ENCODE results near the gene GPR87.

GPR87 gene

DNA sequence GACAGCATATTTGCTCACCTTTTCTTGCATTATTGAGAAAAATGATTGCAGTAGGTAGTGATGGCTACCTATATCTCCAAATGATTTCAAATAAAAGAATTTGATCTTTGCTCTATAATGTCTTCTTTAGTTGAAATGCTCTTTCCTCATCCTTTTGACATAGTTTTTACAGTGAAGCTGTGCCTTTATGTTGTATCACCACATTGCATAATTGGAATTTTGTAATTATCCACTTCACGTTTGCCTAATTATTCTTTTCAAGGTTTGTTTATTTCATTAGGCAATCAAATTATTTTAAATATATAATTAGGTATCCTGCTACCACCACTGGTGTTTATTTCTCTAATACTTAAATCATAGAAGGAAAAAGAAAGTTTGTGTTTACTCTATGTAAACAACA lies 34.0 kb upstream of the GPR87 start:
- DNase-seq (ENCODE audit: low read depth), result no peak
- TF ChIP-seq, protein P1, sequence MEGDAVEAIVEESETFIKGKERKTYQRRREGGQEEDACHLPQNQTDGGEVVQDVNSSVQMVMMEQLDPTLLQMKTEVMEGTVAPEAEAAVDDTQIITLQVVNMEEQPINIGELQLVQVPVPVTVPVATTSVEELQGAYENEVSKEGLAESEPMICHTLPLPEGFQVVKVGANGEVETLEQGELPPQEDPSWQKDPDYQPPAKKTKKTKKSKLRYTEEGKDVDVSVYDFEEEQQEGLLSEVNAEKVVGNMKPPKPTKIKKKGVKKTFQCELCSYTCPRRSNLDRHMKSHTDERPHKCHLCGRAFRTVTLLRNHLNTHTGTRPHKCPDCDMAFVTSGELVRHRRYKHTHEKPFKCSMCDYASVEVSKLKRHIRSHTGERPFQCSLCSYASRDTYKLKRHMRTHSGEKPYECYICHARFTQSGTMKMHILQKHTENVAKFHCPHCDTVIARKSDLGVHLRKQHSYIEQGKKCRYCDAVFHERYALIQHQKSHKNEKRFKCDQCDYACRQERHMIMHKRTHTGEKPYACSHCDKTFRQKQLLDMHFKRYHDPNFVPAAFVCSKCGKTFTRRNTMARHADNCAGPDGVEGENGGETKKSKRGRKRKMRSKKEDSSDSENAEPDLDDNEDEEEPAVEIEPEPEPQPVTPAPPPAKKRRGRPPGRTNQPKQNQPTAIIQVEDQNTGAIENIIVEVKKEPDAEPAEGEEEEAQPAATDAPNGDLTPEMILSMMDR (IDR thresholded peaks at IDR 0.05; ENCODE audit: control insufficient read depth, extremely low read depth, insufficient read depth), result no peak
- H3K4me3 ChIP-seq (ENCODE audit: low read depth, low read length), result no peak overlapping the region

DNA sequence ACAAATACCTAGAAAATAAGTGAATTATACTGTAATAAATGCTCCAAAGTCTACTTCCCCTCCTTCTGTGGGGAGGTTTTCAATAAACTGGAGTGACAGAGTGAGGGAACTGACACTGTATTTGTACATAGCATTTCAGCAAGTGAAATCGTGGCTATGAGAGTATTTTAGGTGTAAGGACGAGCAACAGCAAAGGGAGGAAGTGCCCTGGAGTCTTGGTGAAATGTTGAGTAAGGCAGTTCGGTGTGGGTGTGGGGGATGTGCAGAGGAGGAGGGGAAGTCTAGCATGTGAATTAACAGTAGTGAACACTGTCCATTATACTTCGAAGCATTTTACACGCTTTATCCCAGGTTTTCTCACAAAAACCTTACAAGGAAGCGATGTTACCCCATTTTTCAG lies 30.8 kb upstream of the GPR87 start:
- TF ChIP-seq, protein P1 (IDR thresholded peaks at IDR 0.05; ENCODE audit: control insufficient read depth, extremely low read depth, insufficient read depth), result no peak
- H3K4me3 ChIP-seq (ENCODE audit: low read depth, low read length), result no peak overlapping the region
- DNase-seq (ENCODE audit: low read depth), result no peak

DNA sequence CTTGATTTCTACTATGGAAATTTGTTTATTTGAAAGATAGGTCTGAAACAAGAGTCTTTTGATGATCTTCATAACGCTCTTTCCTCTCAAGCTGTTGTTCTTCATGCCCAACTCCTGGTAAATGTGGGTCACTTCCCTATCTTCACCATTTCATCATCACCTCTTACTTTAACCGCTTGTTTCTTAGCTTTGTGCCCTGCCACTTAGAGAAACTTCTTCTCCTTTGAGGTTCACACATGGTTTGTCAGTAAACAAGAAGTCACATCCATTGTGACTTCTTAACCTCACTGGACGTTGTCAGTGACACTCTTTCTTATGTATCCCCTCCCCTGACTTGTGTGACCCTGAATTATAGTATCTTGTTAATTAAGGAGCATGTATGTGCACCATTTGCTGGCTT lies 29.7 kb upstream of the GPR87 start:
- no peak for DNase-seq (ENCODE audit: low read depth)
- no peak overlapping the region for H3K4me3 ChIP-seq (ENCODE audit: low read depth, low read length)
- TF ChIP-seq, protein P1 (IDR thresholded peaks at IDR 0.05; ENCODE audit: control insufficient read depth, extremely low read depth, insufficient read depth), result no peak

DNA sequence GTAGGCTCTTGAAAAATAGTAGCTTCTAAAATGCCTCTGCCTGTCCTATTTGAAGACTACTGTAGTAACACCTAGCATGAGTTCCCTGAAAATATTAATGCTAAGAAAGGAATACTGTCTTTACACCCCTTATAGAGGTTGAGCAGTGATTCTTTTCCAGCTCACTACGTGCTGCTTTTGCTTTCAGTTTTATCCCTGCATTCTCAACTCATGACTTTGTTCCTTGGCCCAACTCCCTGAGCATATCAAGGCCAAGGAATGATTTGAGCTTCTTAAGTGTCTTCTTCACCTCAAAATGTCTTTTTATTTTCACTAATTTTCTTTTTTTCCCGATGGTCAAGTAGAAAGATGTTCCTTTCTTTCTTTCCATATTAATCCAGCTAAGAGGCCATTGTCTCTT lies 29.2 kb upstream of the GPR87 start:
- TF ChIP-seq, protein P1 (IDR thresholded peaks at IDR 0.05; ENCODE audit: control insufficient read depth, extremely low read depth, insufficient read depth), result no peak
- no peak for DNase-seq (ENCODE audit: low read depth)
- no peak overlapping the region for H3K4me3 ChIP-seq (ENCODE audit: low read depth, low read length)

DNA sequence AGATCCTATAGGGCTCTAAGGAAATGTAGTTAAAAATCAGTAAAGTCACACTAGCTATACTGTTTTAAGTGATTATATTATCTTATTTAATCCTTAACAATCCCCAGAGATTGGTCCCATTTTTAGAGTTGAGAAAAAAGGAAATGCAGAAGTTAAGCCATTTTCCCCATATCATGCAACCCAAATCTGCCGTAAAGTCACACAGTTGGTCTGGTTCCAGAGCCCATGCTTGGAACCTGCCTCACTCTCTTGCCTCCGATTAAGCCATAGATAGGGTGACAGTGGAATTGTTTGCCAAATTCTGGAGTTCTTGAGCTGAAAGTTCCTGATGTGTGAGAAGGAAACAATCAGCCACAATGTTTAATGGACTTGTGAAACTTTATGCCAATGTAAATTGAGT lies 15.1 kb upstream of the GPR87 start:
- TF ChIP-seq, protein P1 (IDR thresholded peaks at IDR 0.05; ENCODE audit: control insufficient read depth, extremely low read depth, insufficient read depth), result no peak
- DNase-seq (ENCODE audit: low read depth), result peak; percentile 41
- no peak overlapping the region for H3K4me3 ChIP-seq (ENCODE audit: low read depth, low read length)

DNA sequence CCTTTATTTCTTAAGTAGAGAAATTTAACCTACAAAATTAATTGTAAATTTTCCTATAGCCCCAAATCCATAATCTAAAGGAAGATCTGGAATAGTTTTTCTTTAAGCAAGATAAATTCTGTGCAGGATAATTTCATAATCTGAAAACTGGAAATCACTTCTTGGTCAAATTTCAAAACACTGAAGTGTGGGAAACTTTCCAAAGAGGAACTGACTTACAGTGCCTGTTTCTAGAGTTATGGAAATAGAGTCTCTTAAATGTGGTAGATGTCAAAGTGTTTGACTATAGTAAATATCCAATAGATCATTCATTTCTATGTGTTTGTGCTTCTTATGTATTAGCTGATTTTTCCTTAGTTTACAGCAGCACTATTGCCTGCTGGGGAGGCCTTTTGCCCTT lies 14.3 kb upstream of the GPR87 start:
- DNase-seq (ENCODE audit: low read depth), result no peak

GRCh38 chr3:151330379-151330778 lies 13.8 kb upstream of the GPR87 start:
- no peak overlapping the region for H3K4me3 ChIP-seq (ENCODE audit: low read depth, low read length)
- DNase-seq (ENCODE audit: low read depth), result no peak
- TF ChIP-seq, protein P1 (IDR thresholded peaks at IDR 0.05; ENCODE audit: control insufficient read depth, extremely low read depth, insufficient read depth), result no peak

More for the DNA sequence above, 14.3 kb upstream of the GPR87 start:
- TF ChIP-seq, protein P1 (IDR thresholded peaks at IDR 0.05; ENCODE audit: control insufficient read depth, extremely low read depth, insufficient read depth), result no peak
- H3K4me3 ChIP-seq (ENCODE audit: low read depth, low read length), result no peak overlapping the region

All from LNCaP clone FGC (cell line).